GM21528 (cell line): ENCODE data around the gene TUBA8.
"Not testable (repeated sequence)": the region's sequence is repeated elsewhere in the genome, so short reads cannot be mapped to it uniquely, and the experiment has no call there.

Experiments
- ATAC-seq: cut with Tn5 transposase; IDR thresholded peaks from one replicate; pipeline ENCODE4 v1.9.1; 2021; ENCODE audit warnings: mild to moderate bottlenecking, moderate library complexity; ENCODE audit not compliant: unreplicated experiment, low FRiP score

Gene TUBA8

DNA sequence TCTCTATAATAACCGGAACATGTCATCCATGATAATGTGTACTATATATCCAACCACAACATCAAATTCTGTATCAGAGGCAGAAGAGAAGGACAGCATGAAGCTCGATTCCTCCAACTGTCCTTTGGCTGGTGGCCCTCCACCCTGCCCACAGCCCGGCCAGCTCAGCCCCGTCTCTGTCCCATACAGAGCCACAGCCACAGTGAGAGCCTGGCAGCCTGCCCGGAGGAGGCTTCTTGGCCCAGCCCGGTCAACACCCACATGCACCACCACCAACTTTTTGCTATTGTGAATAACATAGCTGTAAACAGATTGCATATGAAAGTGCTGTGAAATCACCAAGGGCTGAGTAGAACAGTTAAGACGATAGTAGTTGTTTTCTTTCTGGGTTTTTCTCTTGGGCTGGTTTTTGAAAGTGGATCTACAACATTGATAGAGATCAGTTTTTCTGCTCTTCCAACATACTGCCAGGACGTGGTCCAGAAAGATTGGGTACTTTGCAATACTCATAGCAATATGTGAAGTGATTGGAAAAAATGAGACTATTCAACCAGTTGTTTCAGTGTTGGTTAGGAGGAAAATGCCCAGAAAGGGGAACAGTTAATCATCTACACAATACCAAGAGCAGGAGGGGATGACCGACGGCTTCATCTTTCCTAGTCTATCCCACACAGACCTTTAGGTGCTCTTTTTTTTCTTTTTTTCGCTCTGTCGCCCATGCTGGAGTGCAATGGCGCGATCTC is 6.9 kb upstream of the TUBA8 start:
- no peak for ATAC-seq

- ATAC-seq: no peak
Observed at GRCh38 chr22:18104566-18104965, 6.0 kb upstream of the TUBA8 start.

DNA sequence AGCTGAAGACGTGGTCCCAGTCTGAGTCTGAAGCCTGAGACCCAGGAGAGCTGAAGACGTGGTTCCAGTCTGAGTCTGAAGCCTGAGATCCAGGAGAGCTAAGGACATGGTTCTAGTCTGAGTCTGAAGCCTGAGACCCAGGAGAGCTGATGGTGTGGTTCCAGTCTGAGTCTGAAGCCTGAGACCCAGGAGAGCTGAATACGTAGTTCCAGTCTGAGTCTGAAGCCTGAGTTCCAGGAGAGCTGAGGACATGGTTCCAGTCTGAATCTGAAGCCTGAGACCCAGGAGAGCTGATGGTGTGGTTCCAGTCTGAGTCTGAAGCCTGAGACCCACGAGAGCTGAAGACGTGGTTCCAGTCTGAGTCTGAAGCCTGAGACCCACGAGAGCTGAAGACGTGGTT is 4.6 kb upstream of the TUBA8 start:
- not testable (repeated sequence) for ATAC-seq

DNA sequence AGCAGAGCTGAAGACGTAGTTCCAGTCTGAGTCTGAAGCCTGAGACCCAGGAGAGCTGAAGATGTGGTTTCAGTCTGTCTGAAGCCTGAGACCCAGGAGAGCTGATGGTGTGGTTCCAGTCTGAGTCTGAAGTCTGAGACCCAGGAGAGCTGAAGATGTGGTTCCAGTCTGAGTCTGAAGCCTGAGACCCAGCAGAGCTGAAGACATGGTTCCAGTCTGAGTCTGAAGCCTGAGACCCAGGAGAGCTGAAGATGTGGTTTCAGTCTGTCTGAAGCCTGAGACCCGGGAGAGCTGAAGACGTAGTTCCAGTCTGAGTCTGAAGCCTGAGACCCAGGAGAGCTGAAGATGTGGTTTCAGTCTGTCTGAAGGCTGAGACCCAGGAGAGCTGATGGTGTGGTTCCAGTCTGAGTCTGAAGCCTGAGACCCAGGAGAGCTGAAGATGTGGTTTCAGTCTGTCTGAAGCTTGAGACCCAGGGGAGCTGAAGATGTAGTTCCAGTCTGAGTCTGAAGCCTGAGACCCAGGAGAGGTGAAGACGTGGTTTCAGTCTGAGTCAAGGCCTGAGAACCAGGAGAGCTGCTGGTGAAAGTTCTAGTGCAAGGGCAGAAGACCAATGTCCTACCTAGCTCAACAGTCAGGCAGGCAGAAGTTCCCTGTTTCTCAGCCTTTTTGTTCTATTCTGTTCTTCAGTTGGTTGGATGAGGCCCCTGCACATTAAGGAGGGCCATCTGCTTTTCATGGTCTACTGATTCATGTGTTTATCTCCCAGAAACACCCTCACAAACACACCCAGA is 3.9 kb upstream of the TUBA8 start:
- ATAC-seq: not testable (repeated sequence)

DNA sequence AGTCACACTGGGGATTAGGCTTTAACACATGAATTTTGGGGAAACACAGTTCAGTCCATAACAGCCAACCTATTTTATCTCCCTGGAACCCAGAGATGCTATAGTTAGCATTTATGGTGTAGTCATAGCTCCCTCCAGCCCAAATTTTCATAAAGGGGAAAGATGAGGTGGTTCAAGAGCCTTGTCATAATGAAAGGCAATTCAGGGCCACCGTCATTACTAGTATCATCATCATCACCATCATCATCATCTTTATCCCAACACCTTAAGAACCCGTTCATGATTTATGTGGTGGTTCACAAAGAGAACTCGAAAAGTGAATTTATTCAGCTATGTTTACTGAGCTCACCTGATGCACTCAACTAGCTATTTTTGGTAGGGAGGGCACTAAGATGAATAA is 2.4 kb upstream of the TUBA8 start:
- ATAC-seq: no peak

- ATAC-seq: no peak
Observed at GRCh38 chr22:18109410-18110193, 1.0 kb upstream of the TUBA8 start.

GRCh38 chr22:18110954-18111758 is 547 bp downstream of the TUBA8 start:
- no peak for ATAC-seq

- ATAC-seq: no peak
Observed at GRCh38 chr22:18111759-18112330, 1.2 kb downstream of the TUBA8 start.

DNA sequence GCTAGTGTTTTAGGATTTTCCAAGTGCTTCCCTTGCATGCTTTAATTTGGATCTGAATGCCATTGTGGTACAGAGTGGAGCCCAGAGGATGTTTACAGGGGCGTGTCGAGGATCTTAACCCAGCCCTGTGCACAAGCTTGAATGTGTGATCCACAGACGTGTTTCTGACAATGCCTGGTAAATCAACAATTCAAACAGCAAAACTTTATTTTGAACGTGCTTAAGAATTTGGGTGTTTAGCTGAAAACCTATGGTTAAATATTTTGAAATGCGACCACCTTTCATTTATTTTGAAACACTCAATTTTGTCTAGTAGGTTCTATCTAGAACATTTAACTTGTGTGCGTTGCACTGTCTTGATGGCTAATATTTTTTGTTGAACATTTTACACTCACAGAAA is 1.8 kb downstream of the TUBA8 start:
- ATAC-seq: no peak

DNA sequence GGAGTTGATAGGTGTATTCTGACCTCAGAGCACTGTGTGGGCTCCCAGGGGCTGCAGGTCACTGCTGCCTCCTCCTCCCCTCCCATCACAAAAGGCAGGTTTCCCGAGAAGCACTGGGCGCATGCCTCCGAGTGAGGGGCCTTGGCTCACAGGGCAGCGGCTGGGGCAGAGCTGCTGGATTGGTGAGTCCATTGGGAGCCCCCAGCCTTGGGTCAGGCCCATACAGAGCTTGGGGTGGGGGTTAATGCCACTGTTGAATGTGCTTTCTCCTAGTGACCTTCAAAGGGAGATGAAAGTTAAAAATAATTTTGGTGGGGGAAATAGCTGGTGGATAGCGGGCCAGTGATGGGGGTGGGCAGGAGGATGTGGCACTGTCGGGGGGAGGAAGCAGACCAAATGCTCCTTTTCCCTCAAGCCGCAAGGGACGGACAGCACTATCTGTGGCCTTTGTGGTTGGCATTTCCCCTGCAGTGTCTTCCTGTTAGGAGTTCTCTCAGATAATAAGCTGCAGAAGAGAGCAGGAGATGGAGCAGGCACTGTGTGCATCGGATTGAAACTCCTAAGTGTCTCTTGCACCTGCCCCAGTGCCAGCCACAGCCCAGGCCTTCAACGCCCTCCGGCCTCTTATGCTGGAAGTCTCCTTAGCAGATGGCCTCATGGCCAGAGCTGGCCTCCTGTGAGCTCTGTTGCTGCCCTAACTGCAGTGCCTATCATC is 3.2 kb downstream of the TUBA8 start:
- ATAC-seq: no peak

DNA sequence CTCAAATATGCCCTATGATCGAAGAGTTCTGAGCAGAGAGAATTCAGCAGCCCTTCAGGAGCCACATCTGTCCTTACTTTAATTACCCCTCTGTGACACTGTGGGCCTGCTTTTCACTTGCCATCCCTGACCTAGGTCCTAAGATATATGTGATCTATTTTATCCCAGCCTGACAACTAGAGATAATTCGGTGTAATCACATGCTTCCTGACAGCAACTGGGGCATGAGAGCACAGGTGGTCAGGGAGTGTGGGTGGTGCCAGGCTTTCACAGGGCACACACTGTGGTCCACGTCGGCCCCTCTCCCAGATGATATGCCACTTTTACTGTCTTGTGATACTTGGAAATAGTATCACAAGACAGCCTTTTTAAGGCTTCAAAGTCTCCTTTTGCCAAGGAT is 3.9 kb downstream of the TUBA8 start:
- ATAC-seq: no peak

- no peak for ATAC-seq
Observed at GRCh38 chr22:18114976-18115652, 4.5 kb downstream of the TUBA8 start.

- ATAC-seq: no peak
Observed at GRCh38 chr22:18115906-18116371, 5.3 kb downstream of the TUBA8 start.

DNA sequence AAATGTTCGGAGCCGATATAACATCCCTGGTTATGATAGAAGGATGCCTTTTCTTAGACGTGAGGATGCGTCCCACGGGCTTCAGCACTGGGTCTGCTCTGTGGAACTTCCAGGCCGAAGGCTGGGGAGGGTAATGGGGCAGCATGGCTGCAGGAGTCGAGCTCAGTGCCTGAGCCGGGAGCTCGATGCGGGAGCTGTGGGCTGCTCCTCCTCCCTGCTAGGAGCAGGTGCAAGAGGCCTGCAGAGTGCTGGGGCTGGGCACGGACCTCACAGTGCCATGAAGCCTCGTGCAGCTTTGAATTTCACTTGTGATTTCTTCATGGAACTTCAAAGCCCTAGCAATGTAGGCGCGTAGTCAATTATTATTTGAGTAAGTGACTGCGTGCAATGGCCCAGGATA is 6.0 kb downstream of the TUBA8 start:
- ATAC-seq: no peak

GRCh38 chr22:18118345-18118915 is 7.8 kb downstream of the TUBA8 start:
- no peak for ATAC-seq

DNA sequence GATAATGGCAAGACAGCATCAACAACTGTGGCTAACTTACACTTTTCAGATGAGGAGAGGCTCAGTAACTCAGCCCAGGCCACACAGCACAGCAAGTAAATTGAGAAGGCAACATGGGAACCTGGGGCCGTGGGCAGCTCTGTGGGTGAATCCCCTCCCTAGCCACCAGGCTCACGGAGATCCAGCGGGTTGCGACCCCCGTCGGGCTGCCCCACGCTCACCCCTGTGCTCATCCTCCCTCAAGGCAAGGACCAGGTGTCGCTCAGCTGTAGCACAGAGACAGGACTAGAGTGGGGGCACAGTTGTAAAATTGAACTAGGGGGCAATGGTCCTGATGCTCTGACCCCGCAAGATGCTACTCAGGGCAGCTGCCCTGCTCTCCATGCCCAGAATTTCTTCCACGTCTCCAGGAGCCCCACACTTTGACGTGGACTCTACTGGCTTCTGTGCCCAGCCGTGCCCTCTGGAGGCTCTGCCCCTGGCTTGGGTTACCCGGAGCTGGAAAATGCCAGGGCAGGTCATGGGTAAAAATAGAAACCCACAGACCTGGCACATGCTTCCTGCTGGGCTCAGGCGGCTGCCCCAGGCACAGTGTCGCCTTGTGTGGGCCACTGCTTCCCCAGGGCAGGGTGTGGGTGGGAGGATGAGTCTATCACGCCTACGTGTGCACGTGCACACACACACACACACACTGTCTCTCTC is 9.0 kb downstream of the TUBA8 start:
- no peak for ATAC-seq

GRCh38 chr22:18120857-18121256 is 10.2 kb downstream of the TUBA8 start:
- ATAC-seq: no peak

GRCh38 chr22:18121506-18121905 is 10.9 kb downstream of the TUBA8 start:
- no peak for ATAC-seq
